Hippocampal formation (tissue), 2 donors: Measurements from ENCODE around the gene FARP1.
A peak's percentile ranks its signal among the peaks of the same experiment; 100 is the strongest.
"Not testable (repeated sequence)": the region's sequence is repeated elsewhere in the genome, so short reads cannot be mapped to it uniquely, and the experiment has no call there.

Source experiments
- DNase-seq, 2 donors: peaks; one replicate each; lab custom pipeline; 2025; lab: John Stamatoyannopoulos, UW

The FARP1 gene

DNA sequence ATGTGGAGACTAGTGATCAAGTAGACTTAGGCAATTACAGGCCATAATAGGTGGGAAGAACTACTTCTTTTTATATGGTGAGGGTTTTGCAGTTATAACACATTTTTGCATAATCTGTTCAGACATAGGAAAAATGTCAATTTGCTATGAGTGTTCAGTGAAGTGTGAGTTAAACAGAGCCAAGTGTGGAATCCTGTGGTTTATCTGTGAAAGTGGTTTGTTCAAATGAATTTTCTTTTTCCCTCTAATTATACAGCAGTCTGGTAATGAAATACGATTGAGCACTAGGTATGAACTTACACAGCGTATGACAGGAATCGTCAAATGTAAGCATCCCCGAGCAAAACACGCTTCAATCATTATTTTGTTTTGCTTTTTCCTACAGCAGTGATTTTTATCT is 255.7 kb downstream of the FARP1 start:
- DNase-seq = no peak

DNA sequence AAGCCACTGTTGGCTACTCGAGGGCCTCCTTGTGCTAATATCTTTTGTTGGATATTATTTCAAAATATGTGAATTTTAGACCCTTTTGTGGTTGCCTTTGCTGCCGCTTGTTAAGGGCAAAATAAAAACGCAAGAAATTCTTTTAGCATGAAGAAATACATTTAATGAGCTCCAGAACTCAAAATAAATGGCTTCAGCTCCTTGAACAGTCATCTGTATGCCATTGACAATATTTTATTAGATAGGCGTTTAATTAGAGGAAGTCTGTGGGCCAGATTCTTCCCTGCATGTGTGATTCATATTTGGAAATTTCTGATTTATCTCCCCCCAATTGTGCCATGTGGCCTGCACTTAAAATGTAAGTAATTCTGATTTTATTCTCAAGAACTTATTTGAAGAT is 256.9 kb downstream of the FARP1 start:
- no peak for DNase-seq

DNA sequence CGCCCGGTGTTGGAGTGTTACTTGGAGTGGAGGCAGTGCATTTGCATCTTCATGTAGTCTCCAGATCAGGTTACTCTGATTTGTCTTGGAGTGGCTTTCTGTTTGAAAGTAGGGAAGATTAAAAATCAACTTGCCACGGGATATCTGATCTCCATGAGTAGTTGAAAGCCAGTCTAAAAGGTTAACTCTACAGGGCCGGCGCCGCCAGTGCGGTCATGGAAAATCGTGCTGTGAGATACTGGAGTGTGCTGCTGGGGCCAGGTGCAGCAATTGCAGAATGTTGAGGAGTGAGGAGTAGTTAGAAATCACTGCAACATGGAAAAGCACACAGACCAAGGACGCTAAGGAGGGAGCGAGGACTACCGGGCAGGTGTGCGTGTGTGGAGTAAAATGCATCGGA is 259.0 kb downstream of the FARP1 start:
- no peak for DNase-seq

DNA sequence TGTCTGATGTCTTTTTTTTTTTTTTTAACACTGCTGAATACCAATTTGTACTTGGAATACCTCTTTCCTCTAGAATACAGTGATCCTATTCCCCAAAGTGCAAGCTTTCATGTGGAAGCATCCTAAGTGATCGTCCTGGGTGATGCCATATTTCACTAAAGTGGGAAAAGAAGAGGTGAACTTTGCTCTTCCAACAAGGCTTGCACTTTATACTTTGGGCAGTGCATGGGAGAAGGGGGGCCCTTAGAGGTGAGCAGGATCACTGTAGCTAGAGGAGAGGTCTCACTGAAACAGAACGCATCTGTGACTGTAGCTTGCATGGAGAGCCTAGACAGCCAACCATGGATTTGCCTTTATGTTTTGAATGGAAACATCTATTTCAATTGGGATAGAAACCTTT is 260.2 kb downstream of the FARP1 start:
- no peak for DNase-seq

DNA sequence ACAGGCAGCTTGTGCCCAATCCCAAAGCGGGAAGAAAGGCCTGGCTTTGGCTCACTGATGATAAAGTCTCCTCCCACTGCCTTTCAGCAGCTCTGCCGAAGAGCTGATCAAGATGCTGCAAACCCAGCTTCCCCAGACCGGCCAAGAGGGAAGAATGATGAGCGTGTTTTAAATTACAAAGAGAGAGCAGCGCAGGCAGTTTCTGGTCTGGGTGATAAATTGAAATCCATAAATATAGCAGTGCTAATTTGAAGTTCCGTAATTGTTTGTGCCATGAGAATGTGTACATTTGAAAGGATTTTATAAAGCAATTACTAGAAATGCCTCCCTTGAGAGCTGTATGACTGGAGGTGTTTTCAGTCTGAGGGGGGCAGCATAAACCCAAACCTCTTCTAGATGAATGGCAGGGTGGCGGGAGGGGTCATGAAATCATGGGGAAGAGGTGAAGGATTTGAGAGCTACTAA is 262.2 kb downstream of the FARP1 start:
- DNase-seq = peak; percentile 9 to 38

DNA sequence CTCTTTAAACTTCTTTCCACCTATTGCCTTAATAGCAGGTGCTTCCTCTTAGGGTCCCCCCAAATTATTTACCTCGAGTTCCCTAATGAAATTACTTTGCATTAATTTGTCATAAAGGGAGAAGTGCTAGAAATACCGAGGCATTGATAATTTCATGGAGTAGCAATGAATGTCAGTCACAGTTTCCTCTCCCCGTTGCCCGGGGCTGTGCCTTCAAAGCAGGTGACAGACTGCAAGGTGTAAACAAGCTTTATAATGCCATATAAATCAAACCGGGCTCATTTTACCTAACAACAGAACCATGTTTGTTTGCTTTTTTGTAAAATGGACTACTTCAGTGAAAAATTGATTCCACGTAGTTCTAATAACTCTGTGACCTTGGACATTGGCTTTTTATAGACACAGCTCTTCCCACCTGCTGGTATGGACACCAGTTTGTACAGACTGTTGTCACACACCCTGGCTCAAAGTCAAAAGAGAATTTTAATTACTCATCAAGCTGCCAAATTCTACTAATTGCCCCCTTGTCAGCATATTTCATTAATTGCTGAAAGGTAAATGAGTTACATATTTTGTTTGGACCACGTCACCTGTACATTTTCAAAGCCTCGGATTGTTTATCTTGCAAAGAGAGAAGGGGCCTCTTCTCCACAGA is 262.9 kb downstream of the FARP1 start:
- no peak for DNase-seq

DNA sequence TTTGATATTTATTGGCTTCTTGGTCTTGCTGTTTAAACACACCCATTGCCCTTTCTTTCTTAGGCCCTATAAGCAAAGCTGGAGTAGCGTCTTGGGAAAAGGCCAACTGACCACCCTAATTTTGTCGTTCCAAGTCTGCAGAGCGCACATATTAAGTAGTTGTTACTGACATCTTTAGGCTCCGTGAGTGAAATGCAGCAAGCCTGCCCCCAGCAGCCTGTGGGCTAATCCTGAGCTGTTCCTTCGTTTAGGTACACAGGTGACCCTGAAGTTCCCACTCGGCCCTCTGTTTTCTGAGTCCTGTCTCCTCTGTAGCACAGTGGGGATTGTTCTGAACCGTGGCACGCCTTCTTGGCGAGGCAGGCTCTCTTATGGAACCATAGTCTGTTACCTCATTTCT is 263.5 kb downstream of the FARP1 start:
- no peak for DNase-seq

DNA sequence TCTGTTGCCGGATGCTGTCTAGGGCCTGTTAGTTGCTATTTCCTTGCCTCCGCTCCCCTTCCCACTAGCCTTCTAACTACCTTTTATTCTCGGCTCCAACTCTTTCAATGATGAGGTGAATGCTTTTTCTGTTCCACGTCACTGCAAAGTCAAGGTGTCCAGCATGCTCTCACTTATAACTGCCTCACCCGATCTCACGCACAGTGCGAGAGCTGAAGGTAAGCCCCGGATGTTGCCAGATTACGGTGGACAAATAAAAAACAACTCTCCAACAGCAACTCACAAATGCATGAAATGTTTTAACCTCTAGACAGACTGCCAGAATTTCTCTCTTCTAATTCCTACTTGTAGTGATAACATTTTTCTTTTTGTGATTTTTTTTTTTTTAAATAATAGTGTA is 264.1 kb downstream of the FARP1 start:
- DNase-seq = no peak

DNA sequence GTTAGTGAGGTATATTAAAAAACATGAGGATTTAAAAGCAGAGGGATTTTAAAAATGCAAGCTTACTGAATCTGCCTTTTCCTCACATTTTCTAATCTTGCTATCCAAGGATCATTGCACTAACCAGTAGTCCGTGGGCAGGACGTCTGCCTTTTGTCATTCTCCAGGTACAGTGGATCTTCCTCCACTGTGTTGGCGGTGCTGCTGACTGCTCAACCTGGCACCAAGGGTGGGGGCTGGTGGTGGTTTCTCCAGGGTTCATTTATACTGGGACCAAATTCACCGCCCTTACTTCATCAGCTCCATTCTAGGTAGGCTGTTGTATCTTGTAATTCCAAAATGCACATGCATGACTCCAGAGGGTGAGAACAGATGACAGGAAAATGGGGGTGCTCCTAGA is 264.7 kb downstream of the FARP1 start:
- no peak for DNase-seq

DNA sequence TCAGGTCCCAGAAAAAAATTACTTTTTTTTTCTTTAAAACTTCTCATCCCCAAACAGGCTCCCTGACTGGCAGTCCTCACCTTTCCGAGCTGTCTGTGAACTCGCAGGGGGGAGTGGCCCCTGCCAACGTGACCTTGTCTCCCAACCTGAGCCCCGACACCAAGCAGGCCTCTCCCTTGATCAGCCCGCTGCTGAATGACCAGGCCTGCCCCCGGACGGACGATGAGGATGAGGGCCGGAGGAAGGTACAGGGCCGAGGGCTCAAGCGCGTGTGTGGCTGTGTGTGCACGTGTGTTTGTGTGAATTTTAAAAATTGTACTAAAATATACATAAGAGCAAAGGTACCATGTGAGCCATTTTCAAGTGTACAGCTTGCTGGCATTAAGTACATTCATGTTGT is 266.4 kb downstream of the FARP1 start:
- no peak for DNase-seq

DNA sequence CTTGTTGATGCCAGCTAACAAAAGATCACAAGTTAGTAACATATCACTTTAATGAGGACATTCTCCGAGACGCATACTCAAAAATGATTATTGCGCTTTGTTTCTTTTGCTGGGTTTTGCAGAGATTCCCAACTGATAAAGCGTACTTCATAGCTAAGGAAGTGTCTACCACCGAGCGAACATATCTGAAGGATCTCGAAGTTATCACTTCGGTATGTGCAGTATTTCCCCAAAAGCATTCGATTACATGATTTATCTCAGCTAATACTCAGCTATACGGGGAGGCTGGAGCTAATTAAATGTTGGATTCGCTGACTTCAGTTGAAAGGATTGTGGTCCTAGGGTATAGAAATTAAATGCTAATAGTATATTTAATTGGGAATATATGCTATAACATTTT is 267.7 kb downstream of the FARP1 start:
- DNase-seq = no peak

DNA sequence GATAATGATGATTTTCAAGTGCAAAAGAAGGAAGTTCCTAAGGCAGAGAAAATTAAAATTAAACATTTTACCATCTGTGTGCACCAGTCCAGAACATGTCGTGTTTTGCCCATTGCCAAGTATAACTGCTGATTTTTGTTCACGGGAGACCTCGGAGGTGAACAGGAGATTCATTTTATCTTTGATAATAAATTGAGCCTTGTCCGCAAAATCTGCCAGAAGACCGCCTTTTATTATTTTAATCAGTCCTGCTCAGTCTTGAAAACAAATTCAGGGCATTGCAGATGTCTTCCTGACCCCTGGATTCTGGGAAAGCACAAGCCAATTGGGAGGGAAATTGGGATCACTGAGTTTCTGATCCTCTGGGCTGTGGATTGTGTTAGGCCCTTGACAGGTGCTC is 268.1 kb downstream of the FARP1 start:
- no peak for DNase-seq

DNA sequence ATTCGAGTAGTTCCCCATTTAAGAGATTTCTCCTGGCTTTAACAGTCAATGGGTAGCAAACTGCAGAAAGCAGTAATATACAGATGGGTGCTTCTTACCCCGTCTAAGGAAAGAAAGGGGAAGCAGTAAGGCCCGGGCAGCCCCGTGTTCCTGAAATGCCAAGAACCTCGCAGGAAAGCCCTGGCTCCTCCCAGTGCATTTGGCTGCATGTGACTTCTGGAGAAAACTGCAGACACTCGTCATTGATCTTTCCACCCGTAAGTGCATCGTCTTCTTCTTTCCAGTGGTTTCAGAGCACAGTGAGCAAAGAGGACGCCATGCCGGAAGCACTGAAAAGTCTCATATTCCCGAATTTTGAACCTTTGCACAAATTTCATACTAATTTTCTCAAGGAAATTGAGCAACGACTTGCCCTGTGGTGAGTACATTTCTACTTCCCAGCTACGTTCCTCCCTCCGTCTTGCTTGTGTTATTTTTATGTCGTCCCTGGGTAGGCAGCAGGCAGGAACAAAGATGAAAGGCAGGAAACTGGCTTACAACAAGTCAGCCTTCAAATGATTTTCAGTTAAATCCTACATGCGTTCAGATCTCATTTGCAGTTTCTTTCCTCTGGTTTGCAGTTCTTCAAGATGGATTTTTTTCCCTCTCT is 268.8 kb downstream of the FARP1 start:
- DNase-seq = peak in 1 of 2 donors; percentile 9

DNA sequence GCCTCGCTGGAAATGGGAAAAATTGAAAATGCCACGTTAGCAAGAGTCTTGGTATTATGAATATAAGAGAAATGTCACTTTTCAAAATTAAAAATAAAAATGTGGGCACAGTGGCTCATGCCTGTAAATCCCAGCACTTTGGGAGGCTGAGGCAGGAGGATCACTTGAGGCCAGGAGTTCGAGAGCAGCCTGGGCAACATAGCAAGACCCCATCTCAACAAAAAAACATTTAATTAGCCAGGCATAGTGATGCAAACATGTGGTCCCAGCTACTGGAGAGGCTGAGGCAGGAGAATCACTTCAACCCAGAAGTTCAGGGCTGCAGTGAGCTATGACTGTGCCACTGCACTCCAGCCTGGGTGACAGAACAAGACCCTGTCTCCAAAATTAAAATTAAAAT is 270.4 kb downstream of the FARP1 start:
- not testable (repeated sequence) for DNase-seq

DNA sequence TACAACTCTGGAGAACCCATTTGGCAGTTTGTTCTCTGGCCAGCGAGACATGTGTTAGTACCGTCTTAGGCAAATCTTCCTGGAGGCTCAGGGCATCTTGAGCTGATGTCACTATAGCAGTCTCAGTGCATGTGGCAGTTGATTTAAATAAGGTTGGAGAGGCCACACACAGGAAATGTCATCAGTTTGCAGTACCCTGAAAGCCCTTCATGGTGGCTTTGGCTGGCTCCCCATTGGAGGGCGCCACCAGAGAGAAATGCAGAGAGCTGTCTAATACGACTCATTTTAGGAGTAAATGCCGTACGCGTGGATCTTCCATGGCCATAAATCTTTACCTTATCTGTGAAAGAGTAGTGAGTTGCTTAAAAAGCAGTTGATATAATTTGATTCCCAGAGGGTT is 270.9 kb downstream of the FARP1 start:
- DNase-seq = no peak

DNA sequence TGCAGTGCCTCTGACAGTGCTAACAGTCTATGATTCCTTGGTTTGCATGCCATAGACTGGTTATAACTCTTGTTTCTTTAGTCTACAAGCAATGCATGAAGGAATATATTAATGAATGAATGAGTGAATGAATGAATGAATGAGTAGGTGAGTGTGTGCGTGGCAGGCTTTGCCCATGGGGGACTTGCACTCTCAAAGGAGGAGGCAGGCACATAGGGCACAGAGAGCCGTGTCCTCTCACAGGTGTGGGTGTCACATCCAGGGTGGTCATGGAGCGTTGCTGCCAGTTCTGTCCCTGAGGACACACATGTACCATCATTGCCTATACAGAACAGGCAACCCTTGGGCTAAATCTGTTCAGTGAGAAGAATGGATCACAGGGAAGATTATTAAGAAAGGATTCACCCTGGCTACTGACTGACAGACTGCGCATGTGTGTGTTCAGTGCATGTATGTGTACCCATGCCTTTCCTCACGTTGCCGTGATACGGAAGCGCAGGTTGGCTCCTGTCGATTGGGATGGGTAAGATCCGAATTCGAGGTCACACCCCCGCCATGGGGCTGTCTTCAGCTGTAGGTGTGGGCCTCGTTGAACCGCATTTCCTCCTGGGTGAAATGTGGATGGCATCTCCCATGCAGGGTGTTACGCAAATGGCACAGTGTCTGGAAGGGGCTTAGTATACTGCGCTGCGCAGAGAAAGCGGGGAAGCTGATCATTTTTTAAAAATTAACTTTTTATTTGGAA is 272.6 kb downstream of the FARP1 start:
- DNase-seq = no peak

DNA sequence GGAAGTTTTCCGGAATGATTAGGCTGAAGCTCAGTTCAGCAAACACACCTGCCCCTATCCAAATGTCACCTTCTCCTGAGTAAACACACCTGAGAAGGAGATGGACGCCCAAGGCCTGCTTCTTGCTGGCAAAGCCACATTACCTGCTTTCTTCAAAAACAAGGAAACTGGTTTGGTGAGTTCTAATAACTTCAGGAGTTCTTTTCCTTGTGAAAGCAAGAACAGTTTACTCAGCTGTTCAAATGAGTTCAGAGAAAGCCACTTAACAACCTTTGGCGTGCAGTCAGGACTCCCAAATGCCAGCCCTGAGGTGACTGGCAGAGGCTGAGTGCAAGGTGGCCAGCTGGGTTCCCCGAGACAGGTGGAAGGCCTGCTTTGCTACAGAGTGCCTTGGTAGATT is 273.5 kb downstream of the FARP1 start:
- DNase-seq = no peak

DNA sequence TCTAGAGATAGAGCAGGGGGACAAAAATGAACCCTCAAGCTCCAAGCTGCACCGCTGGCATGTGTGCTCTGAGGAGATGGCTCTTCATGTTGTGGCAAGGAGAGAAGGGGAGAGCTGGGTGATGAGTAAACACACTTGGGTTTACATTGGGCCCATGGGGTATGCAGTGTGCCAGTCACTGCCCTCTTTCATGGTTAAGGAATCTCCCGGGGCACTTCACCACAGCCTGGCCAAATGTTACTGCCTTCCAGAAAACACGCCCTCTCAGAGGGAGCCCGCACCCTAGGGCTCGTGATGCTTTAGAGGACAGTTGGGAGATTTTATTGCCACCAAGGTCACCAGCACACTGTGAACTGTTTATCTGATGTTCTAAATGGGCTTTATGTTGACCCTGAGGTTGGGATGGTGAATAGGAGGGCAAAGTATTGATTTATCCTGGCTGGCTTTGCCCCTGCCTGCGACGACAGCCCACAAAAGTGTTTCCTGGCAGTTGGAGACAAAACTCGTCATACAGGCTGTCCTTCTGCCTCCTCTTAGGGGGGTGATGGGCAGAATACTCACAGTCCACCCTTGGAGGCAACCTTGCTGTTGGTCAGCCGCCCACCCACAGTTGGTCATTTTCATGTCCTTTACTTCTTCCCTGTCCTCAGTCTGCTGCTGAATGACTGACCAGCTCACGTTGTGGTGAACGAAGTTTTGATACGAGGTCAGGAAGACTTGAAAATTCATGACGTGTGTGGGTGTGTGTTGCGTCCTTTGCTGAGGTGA is 277.1 kb downstream of the FARP1 start:
- DNase-seq = no peak

DNA sequence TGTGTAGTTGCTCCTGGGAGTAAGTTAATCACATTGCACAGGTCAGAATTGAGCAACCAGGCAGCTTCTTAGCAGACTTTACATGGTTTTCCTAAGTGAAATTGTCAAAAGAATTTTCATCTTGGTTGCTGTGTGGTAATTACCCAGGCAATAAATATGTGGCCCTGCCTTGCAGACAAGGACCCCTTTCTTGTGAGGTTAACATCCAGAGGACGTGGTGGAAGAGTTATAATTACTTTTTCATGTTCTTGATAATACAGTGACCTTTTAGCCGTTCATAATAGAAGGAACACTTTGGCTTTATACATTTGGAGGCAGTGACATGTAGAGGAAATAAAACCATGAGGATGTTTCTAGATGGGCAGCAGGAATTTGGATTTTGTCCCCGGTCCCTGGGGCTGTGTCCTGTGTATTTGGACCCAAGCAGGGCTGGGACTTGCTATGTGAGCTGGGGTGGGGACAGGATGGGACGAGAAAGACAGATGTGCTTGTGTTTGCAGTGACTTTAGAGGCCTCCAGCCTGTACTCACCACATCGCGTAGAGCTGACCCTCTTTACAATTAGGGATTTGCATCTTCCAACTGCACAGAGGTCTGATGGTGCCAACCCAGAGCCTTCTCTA is 277.8 kb downstream of the FARP1 start:
- DNase-seq = no peak

DNA sequence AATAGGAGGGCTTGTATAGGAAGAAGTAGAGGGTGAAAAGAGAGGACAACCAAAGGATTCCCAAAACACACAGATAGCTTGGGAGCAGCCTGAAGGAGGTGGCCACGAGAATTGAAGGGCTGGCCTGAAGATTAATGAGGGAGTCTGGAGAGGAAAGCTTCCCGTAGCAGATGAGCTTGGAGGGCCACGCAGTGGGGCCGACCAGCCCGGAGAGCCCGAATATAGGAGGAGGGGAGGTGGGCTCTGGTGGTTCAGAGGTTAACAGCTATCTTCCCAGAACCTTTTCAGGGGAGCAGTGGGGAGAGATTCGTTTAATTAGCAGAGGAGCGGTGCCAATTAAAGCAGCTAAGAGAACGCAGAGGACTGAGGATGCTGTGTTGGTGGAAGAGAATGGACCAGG is 279.2 kb downstream of the FARP1 start:
- DNase-seq = no peak

DNA sequence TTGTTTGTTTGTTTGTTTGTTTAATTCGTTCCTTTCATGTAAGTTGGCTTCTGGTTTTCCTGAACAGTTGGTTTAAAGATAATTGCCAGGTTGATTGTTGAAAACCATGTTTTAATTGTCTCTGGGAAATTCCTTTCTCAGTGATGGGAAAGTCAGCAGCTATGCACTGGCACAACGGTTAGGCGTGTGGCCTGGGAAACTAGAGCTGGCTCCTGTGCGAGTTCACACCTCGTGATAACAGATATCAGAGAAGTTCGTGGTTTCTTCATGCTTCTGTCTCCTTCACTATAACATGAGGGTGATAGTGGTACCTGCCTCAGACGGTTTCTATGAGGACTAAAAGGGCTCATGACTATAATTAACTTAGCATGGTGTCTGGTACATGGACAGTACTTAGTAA is 280.5 kb downstream of the FARP1 start:
- DNase-seq = no peak
